Measurements from ENCODE around the gene MPLKIP. TPM values are rescaled to one million over a fixed set of nuclear protein-coding genes. Genes with fewer than 3 reads are reported as not detected.
A peak's percentile ranks its signal among the peaks of the same experiment; 100 is the strongest.

The MPLKIP gene
- total RNA-seq (2014; rRNA removed; shearing (Covaris generic)) = 42.8 and 64.0 TPM in 2 replicates
- polyA plus RNA-seq (2016; fragmentation: Nextera tagmentation; extraction: Ambion mirVana) = 147 and 153 TPM in 2 replicates
- long read RNA-seq, full-length matches to known transcripts = 66 of 68 reads
- long read RNA-seq, partial matches to known transcripts = 0 of 68 reads
- long read RNA-seq, other reads (novel, unspliced or antisense) = 2 of 68 reads

- H3K27me3 Mint-ChIP-seq (ENCODE audit: insufficient read depth, low read depth, poor library complexity) = peaks cover 13% of the 10 kb centered on the region
- ATAC-seq (peak; percentile 88), DNase-seq (ENCODE audit: low spot score) (peak; percentile 89)
- H3K79me2 ChIP-seq (replicated peaks; ENCODE audit: insufficient read depth) = peaks cover 44% of the 10 kb centered on the region
- no peaks in the 10 kb centered on the region for H3K9me3 Mint-ChIP-seq
- H3K4me3 Mint-ChIP-seq = peak within 1 kb of the TSS; percentile 95
- H3K9me2 ChIP-seq (ENCODE audit: insufficient read depth) = no peaks in the 10 kb centered on the region
- peak within 1 kb of the TSS; percentile 95 for H3K27ac ChIP-seq (ENCODE audit: low read depth)
- no peaks in the 10 kb centered on the region for H3K36me3 ChIP-seq (ENCODE audit: insufficient read depth)
- peak within 1 kb of the TSS; percentile 100 for H2AFZ ChIP-seq
- H3K36me3 Mint-ChIP-seq (ENCODE audit: low read depth) = no peaks in the 10 kb centered on the region; the same call in 2 of the 3 replicates
- H3K4me1 Mint-ChIP-seq = peaks cover 4% of the 10 kb centered on the region; the same call in 2 of the 3 replicates
- H3K4me3 ChIP-seq = peak within 1 kb of the TSS; percentile 97
- H3K27ac Mint-ChIP-seq = peak within 1 kb of the TSS; percentile 98
- H3K4me2 ChIP-seq = peak within 1 kb of the TSS; percentile 91
- H3K4me1 ChIP-seq (ENCODE audit: insufficient read depth) = peaks cover 6% of the 10 kb centered on the region; the same call in 1 of the 2 replicates
- peaks cover 17% of the 10 kb centered on the region for H3K27me3 ChIP-seq (ENCODE audit: insufficient read depth)
- H4K20me1 ChIP-seq (replicated peaks; ENCODE audit: insufficient read depth) = no peaks in the 10 kb centered on the region; the same call in none of the 2 replicates
- H3F3A ChIP-seq (replicated peaks; ENCODE audit: low read depth) = no peaks in the 10 kb centered on the region
- TF ChIP-seq NANOG (IDR thresholded peaks at IDR 0.05; ENCODE audit: borderline replicate concordance) (no peak), EZH2 (IDR thresholded peaks at IDR 0.05; ENCODE audit: low read depth, unreplicated experiment) (no peak), ZNF331 (CRISPR knock-in tag; IDR thresholded peaks at IDR 0.05; ENCODE audit: low read depth) (no peak), STAT1 (IDR thresholded peaks at IDR 0.05; ENCODE audit: unreplicated experiment) (no peak), POLR2AphosphoS5 (IDR thresholded peaks at IDR 0.05; ENCODE audit: low read depth) (peak; percentile 63), JUNB (IDR thresholded peaks at IDR 0.05; ENCODE audit: unreplicated experiment) (no peak), CREB1 (CRISPR knock-in tag; IDR thresholded peaks at IDR 0.05; ENCODE audit: low read depth) (peak; percentile 21; the same call in 1 of the 2 replicates), ZNF114 (CRISPR knock-in tag; IDR thresholded peaks at IDR 0.05) (no peak), CTCF (conservative IDR thresholded peaks at IDR 0.05; ENCODE audit: low read depth in 2 of 2) (peak; percentile 72 to 81), REST (IDR thresholded peaks at IDR 0.05; ENCODE audit: unreplicated experiment) (no peak), ETS1 (IDR thresholded peaks at IDR 0.05) (peak; percentile 62), ZNF462 (CRISPR knock-in tag; IDR thresholded peaks at IDR 0.05) (no peak)
Observed at GRCh38 chr7:40134428-40135316, at the start of gene MPLKIP, which contains the start of gene SUGCT. TSS of gene MPLKIP (minus strand) at chr7:40134622. CDS start at chr7:40134567, 55 bp downstream. TSS of gene SUGCT (plus strand) at chr7:40135005.

Data from GM23338 (cell line).